SH-SY5Y (cell line): ENCODE data around the gene SVEP1.

ENCODE experiments used
- GATA2 ChIP-seq: IDR thresholded peaks from 2 replicates; pipeline ENCODE4 v1.6.1; 2011; ENCODE audit warnings: mild to moderate bottlenecking, low read depth, low read length
- GATA3 ChIP-seq: IDR thresholded peaks from 2 replicates; pipeline ENCODE4 v1.6.1; 2011; ENCODE audit warnings: low read depth, mild to moderate bottlenecking, low read length, moderate library complexity

- TF ChIP-seq GATA2 (no peak), GATA3 (no peak)
Measured at GRCh38 chr9:110383491-110383890, 196.1 kb downstream of the SVEP1 start.
